PC-3 (cell line): Measurements from ENCODE around the gene AIG1. TPM values are rescaled to one million over a fixed set of nuclear protein-coding genes. Genes with fewer than 3 reads are reported as not detected.

Experiments used
- ATAC-seq: fragments of 200-7000 bp; cut with Tn5 transposase; 2 replicates; pipeline ENCODE4 v1.9.1; 2020; ENCODE audit warnings: mild to moderate bottlenecking, moderate library complexity
- BruUV-seq: library from RNA; stranded (reverse); fragments of 400-500 nt; replicated peaks from 2 replicates; lab custom pipeline; 2021; lab: Mats Ljungman, UMichigan
- CTCF ChIA-PET: fragments of 300-600 bp; sonication (Branson Sonifier 250); formaldehyde crosslinking; loops from one replicate; lab custom pipeline; 2022; ENCODE audit warnings: antibody characterized with exemption; lab: Charles Lee
- POLR2A ChIA-PET: fragments of 300-600 bp; sonication (Branson Sonifier 250); formaldehyde crosslinking; loops from one replicate; lab custom pipeline; 2022; ENCODE audit warnings: antibody characterized with exemption; ENCODE audit not compliant: unreplicated experiment; lab: Charles Lee
- DNase-seq: peaks from one replicate; pipeline ENCODE4 v3.0.0-alpha.2; 2015
- H2AFZ ChIP-seq: fragments of 300-600 bp; sonication (generic); 2 replicates; pipeline ENCODE4 v1.6.0; 2016; ENCODE audit warnings: antibody characterized with exemption, low read length
- H3F3A ChIP-seq: fragments of 300-600 bp; sonication (generic); one replicate; pipeline ENCODE4 v1.6.0; 2017; ENCODE audit warnings: antibody characterized with exemption, low read length, control low read depth, mild to moderate bottlenecking; ENCODE audit not compliant: unreplicated experiment
- H3K27ac ChIP-seq: fragments of 300-600 bp; sonication (generic); 2 replicates; pipeline ENCODE4 v1.5.1; 2016; ENCODE audit warnings: mild to moderate bottlenecking, low read length
- H3K27me3 ChIP-seq: fragments of 300-600 bp; sonication (generic); 2 replicates; pipeline ENCODE4 v1.6.1; 2016; ENCODE audit warnings: low read length, mixed read lengths
- H3K36me3 ChIP-seq: fragments of 300-600 bp; sonication (generic); 2 replicates; pipeline ENCODE4 v1.6.1; 2016; ENCODE audit warnings: low read depth, mixed run types, low read length, mixed read lengths
- H3K4me1 ChIP-seq: fragments of 300-600 bp; sonication (generic); 2 replicates; pipeline ENCODE4 v1.5.1; 2016; ENCODE audit warnings: low read length; ENCODE audit not compliant: insufficient read depth
- H3K4me2 ChIP-seq: fragments of 300-600 bp; sonication (generic); 2 replicates; pipeline ENCODE4 v1.6.0; 2016; ENCODE audit warnings: low read length
- H3K4me3 ChIP-seq: fragments of 300-600 bp; sonication (generic); 2 replicates; pipeline ENCODE4 v1.5.1; 2016; ENCODE audit warnings: mild to moderate bottlenecking, low read length, mixed read lengths
- H3K79me2 ChIP-seq: fragments of 300-600 bp; sonication (generic); 2 replicates; pipeline ENCODE4 v1.6.1; 2017; ENCODE audit warnings: low read length, mixed read lengths
- H3K9ac ChIP-seq: fragments of 300-600 bp; sonication (generic); 2 replicates; pipeline ENCODE4 v1.6.0; 2016; ENCODE audit warnings: mild to moderate bottlenecking, low read length
- H3K9me2 ChIP-seq: fragments of 300-600 bp; sonication (generic); replicated peaks from 2 replicates; pipeline ENCODE4 v1.6.1; 2016; ENCODE audit warnings: mixed run types, low read length, mixed read lengths
- H3K9me3 ChIP-seq: fragments of 300-600 bp; sonication (generic); 2 replicates; pipeline ENCODE4 v1.6.1; 2016; ENCODE audit warnings: low read length, mixed read lengths
- H4K20me1 ChIP-seq: fragments of 300-600 bp; sonication (generic); 2 replicates; pipeline ENCODE4 v1.6.1; 2016; ENCODE audit warnings: low read length, mixed read lengths
- CTCF ChIP-seq: fragments of 300-600 bp; sonication (generic); conservative IDR thresholded peaks from 2 replicates; pipeline ENCODE4 v1.5.1; 2017; ENCODE audit warnings: antibody characterized with exemption, low read depth, mild to moderate bottlenecking, low read length
- EZH2 ChIP-seq: fragments of 300-600 bp; sonication (generic); IDR thresholded peaks from one replicate; pipeline ENCODE4 v1.6.1; 2017; ENCODE audit warnings: antibody characterized with exemption, mild to moderate bottlenecking, low read length; ENCODE audit not compliant: unreplicated experiment
- EZH2phosphoT487 ChIP-seq: fragments of 300-600 bp; sonication (generic); IDR thresholded peaks from 2 replicates; pipeline ENCODE4 v1.6.1; 2018; ENCODE audit warnings: mild to moderate bottlenecking, antibody characterized with exemption, low read length, borderline replicate concordance
- intact Hi-C: fragments of 100-400 bp; cut with micrococcal nuclease; formaldehyde crosslinking; loops from 2 replicates; pipeline ENCODE4 v1.9.0; 2023
- total RNA-seq: library from RNA; depleted of rRNA; stranded (reverse); fragments of >200 nt; gene quantifications from 2 replicates; pipeline ENCODE4 v1.2.3, GENCODE V29; 2014

Gene AIG1
- total RNA-seq, 1 experiment from 2014 or later = 32.7 TPM

- no peaks in the 10 kb centered on the region for H3K9me3 ChIP-seq
- CTCF ChIA-PET = no interaction called here
- no peak for DNase-seq
- no peaks in the 10 kb centered on the region for H3K27me3 ChIP-seq
- H3K4me2 ChIP-seq = no peak overlapping the region
- no peak overlapping the region for H3K27ac ChIP-seq
- no peaks in the 10 kb centered on the region for H3K79me2 ChIP-seq
- H3K36me3 ChIP-seq = no peaks in the 10 kb centered on the region
- TF ChIP-seq EZH2phosphoT487 (no peak), CTCF (no peak), EZH2 (no peak)
- H3K4me1 ChIP-seq = no peaks in the 10 kb centered on the region
- ATAC-seq = no peak
- H4K20me1 ChIP-seq = no peaks in the 10 kb centered on the region
- intact Hi-C loops = no loop called here
- POLR2A ChIA-PET = no interaction called here
- no peak overlapping the region for H3K4me3 ChIP-seq
- H3K9me2 ChIP-seq = no peaks in the 10 kb centered on the region
- no peak overlapping the region for H3K9ac ChIP-seq
- no peaks in the 10 kb centered on the region for H3F3A ChIP-seq
- BruUV-seq = no TSS peak
- H2AFZ ChIP-seq = no peak overlapping the region
These were observed 102.9 kb downstream of the AIG1 start for GRCh38 chr6:143163621-143164020.

GRCh38 chr6:143164565-143165105 is 103.9 kb downstream of the AIG1 start:
- BruUV-seq = no TSS peak
- no peak for TF ChIP-seq EZH2
- TF ChIP-seq CTCF = no peak
- TF ChIP-seq EZH2phosphoT487 = no peak
- CTCF ChIA-PET = no interaction called here

GRCh38 chr6:143165315-143165855 is 104.7 kb downstream of the AIG1 start:
- H3K9me2 ChIP-seq = no peaks in the 10 kb centered on the region
- H3K27me3 ChIP-seq = no peaks in the 10 kb centered on the region
- TF ChIP-seq EZH2 = no peak
- no peak for TF ChIP-seq CTCF
- no peak for TF ChIP-seq EZH2phosphoT487
- no peak overlapping the region for H2AFZ ChIP-seq
- BruUV-seq = no TSS peak
- no peaks in the 10 kb centered on the region for H4K20me1 ChIP-seq
- H3F3A ChIP-seq = no peaks in the 10 kb centered on the region
- H3K4me1 ChIP-seq = no peaks in the 10 kb centered on the region
- DNase-seq = no peak
- H3K9ac ChIP-seq = no peak overlapping the region
- POLR2A ChIA-PET = no interaction called here
- intact Hi-C loops = no loop called here
- no peaks in the 10 kb centered on the region for H3K36me3 ChIP-seq
- H3K4me2 ChIP-seq = no peak overlapping the region
- CTCF ChIA-PET = no interaction called here
- no peak for ATAC-seq
- no peaks in the 10 kb centered on the region for H3K79me2 ChIP-seq
- no peak overlapping the region for H3K27ac ChIP-seq
- H3K9me3 ChIP-seq = no peaks in the 10 kb centered on the region
- no peak overlapping the region for H3K4me3 ChIP-seq

More at GRCh38 chr6:143164565-143165105, 103.9 kb downstream of the AIG1 start:
- H3K4me2 ChIP-seq = no peak overlapping the region
- no peak for DNase-seq
- no peak overlapping the region for H3K27ac ChIP-seq
- intact Hi-C loops = no loop called here
- no peak overlapping the region for H2AFZ ChIP-seq
- no peak overlapping the region for H3K9ac ChIP-seq
- H3F3A ChIP-seq = no peaks in the 10 kb centered on the region
- H3K4me1 ChIP-seq = no peaks in the 10 kb centered on the region
- H3K79me2 ChIP-seq = no peaks in the 10 kb centered on the region
- POLR2A ChIA-PET = no interaction called here
- no peak overlapping the region for H3K4me3 ChIP-seq
- H3K36me3 ChIP-seq = no peaks in the 10 kb centered on the region
- no peaks in the 10 kb centered on the region for H3K9me2 ChIP-seq
- no peaks in the 10 kb centered on the region for H3K9me3 ChIP-seq
- no peak for ATAC-seq
- H3K27me3 ChIP-seq = no peaks in the 10 kb centered on the region
- H4K20me1 ChIP-seq = no peaks in the 10 kb centered on the region
